ENCODE results near the gene DNAJB8.

Gene DNAJB8

DNA sequence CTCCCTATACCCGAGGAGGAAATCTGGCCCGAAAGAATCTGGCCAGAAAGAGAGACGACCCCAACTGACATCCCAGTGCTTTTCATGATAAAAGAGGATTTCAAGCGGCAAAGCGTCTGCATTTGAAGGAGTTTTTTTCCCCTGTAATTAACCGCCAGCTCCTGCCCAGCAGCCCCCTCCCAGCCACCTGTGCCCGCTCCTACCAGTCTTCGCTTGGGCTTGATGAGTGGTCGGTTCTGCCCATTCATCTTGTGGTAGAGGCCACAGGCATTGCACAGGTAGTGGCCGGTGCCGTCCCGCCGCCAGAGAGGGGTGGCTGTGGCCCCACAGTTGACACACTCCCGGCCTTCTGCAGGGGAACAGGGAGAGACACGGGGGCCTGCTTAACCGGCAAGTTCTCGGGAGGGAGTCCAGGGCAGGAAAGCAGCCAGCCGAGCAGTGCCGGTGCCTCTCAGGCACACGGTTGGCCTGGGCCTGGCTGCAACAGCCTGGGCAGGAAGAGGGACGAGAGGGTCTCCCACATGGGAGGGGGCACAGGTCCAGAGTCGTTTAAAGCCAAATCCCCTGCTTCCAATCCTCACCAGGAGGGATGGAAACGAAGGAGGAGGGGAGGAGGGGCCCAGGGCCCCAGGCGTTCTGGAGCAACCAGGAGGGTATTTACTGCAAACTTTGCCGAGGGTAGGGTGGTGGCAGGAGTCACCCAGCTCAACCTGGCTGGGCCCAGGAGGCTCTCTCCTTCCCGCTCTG is 17.1 kb upstream of the DNAJB8 start:
- H3K4me3 ChIP-seq (ENCODE audit: low read depth, low read length), result no peak overlapping the region

- no peak overlapping the region for H3K4me3 ChIP-seq (ENCODE audit: low read depth, low read length)
Observed at GRCh38 chr3:128482666-128483656, 16.3 kb upstream of the DNAJB8 start.

GRCh38 chr3:128482175-128482574 is 15.5 kb upstream of the DNAJB8 start:
- no peak overlapping the region for H3K4me3 ChIP-seq (ENCODE audit: low read depth, low read length)

DNA sequence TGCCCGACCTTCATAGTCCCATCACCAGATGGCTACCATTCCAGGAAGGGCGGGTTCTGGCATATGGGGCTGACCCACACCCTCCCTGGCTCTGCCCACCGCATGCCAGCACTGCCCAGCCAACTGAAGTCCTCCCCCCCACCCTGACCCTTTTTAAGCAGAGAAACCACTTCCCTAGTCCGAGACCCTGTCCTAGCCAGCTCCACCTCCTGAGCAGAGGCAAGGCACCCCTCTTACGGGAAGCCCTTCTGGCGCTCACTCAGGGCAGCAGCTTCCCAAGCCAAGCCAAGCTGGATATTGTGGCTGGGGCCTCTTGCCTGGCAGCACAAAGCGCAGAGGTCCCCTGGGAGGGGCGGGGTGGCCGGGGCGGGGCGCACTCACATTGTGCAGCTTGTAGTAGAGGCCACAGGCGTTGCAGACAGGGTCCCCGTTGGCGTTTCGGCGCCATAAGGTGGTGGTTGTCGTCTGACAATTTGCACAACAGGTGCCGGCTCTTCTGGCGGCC is 14.8 kb upstream of the DNAJB8 start:
- no peak overlapping the region for H3K4me3 ChIP-seq (ENCODE audit: low read depth, low read length)

DNA sequence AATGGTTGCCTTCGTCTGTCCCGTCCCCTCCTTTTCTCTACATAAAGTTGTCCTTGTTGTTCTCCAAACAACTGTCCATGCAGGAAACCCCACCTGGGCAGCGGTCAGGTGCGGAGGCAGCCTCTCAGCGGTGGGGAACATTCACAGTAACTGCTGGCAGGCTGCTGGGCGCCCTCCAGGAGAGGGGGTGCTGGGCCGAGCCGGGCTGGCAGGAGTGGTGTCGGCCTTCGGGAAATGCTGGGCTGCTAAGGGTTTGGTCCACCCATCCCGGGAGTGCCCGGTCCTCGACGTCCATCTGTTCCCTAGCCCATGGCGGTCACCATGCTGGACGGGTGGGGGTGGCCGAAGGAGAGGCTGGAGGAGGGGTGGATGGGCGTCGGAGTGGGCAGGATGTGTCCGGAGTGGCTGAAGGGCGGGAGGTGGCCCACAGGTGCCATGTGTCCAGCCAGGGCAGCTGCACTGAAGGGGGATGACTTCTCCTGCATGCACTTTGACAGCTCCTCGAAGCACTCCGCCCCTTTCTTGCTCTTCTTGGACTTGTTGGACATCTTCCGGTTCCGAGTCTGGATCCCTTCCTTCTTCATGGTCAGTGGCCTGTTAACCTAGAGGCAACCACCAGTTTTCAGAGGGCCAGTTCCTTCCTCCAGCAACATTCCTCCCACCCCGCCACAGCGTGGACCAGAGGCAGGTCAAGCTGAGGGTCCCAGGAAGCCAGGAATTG is 14.2 kb upstream of the DNAJB8 start:
- H3K4me3 ChIP-seq (ENCODE audit: low read depth, low read length), result no peak overlapping the region

- no peak overlapping the region for H3K4me3 ChIP-seq (ENCODE audit: low read depth, low read length)
Observed at GRCh38 chr3:128480278-128480677, 13.6 kb upstream of the DNAJB8 start.

- no peak overlapping the region for H3K4me3 ChIP-seq (ENCODE audit: low read depth, low read length)
Observed at GRCh38 chr3:128479558-128480086, 12.9 kb upstream of the DNAJB8 start.

- no peak overlapping the region for H3K4me3 ChIP-seq (ENCODE audit: low read depth, low read length)
Observed at GRCh38 chr3:128478576-128479506, 12.2 kb upstream of the DNAJB8 start.

DNA sequence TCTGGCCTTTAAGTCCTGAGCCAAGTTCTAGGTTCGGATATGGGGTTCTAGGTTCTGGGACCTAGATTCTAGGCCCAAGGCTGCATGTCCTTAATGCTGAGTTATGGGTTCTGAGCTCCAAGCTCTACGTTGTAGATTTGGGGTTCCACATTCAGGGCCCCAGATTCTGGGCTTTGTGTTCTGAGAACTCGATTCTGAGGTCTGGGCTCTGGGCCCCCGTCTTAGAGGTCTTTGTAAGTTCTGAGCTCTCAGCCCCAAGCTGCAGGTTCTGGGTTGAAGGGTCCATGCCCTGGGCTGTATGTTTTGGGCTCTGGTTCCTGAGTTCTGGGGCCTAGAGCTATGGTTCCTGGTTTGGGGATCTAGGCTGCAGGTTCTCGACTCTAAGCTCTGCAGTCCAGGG is 10.0 kb upstream of the DNAJB8 start:
- no peak overlapping the region for H3K4me3 ChIP-seq (ENCODE audit: low read depth, low read length)

DNA sequence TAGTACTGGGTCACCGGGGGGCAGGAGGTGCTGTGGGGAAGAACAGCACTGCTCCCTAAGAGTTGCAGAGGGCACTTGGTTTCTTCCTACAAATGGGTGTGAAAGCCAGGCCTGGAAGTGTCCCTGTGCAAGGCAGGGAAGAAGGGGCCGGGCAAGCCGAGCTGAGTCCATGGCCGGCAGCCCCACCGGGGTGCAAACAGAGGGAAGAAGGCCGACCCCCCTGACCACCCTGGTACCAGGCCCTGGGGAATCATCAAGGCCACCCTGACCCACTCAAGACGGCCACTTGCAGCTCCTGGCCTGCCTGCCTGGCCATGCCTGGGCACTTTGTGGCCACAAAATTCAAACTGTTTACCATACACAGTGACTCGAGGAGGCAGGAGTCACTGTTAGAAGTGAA is 8.7 kb upstream of the DNAJB8 start:
- no peak overlapping the region for H3K4me3 ChIP-seq (ENCODE audit: low read depth, low read length)

- no peak overlapping the region for H3K4me3 ChIP-seq (ENCODE audit: low read depth, low read length)
Observed at GRCh38 chr3:128473737-128474136, 7.0 kb upstream of the DNAJB8 start.

- no peak overlapping the region for H3K4me3 ChIP-seq (ENCODE audit: low read depth, low read length)
Observed at GRCh38 chr3:128473180-128473519, 6.5 kb upstream of the DNAJB8 start.

DNA sequence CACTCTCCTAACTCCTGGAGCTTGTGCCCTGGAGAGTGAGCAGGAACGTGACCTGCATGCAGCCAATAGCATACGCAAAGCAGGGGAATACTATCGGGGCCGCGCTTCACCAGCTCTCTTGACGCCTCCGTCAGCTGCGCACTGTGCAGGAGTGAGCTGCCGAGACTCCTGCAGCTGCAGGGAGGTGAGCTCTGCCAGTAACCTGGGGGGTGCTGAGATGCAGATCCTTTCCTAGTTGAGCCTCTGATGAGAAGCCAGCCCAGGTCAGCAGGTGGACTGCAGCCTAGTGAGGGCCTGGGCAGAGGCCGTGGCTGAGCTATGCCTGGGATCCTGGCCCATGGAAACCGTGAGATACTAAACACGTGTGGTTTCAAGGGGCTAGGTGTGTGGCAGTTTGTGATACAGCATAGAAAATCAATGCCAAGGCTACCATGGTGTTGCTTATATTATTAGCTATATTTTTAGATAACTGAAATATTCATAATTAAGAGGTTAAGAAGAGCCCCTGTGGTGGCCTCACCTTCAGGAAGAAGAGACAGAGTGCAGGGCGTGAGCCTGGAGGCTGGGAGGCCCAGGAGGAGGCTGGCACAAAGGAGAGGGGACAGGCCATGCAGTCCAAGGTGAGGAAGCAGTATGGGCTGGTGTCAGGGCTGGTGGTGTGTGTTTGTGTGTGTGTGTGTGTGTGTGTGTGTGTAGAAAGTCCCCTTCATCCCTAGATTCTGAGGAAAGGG is 5.9 kb upstream of the DNAJB8 start:
- no peak overlapping the region for H3K4me3 ChIP-seq (ENCODE audit: low read depth, low read length)

DNA sequence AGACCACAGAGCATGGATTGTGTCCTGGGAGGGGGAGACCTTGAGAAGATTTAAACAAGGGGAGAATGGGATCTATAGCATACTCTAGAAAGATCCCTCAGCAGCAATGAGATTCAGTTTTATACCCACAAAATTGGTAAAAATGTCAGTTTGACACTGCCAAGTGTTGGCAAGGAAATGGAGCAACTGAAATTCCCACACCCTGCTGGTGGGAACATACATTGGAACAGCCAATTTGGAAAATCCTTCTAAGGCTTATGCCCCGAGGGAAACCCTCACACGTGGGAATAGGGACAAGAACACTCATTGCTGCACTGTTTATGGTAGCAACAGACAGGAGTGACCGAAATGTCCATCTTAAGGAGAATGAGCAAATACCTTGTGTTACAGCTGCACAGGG is 5.0 kb upstream of the DNAJB8 start:
- no peak overlapping the region for H3K4me3 ChIP-seq (ENCODE audit: low read depth, low read length)

- no peak overlapping the region for H3K4me3 ChIP-seq (ENCODE audit: low read depth, low read length)
Observed at GRCh38 chr3:128471110-128471509, 4.4 kb upstream of the DNAJB8 start.

GRCh38 chr3:128470134-128470899 is 3.6 kb upstream of the DNAJB8 start:
- no peak overlapping the region for H3K4me3 ChIP-seq (ENCODE audit: low read depth, low read length)

GRCh38 chr3:128469556-128469955 is 2.9 kb upstream of the DNAJB8 start:
- no peak overlapping the region for H3K4me3 ChIP-seq (ENCODE audit: low read depth, low read length)

- no peak overlapping the region for H3K4me3 ChIP-seq (ENCODE audit: low read depth, low read length)
Observed at GRCh38 chr3:128468791-128469527, 2.3 kb upstream of the DNAJB8 start.
